HPDE6-E6E7 (cell line): ENCODE results near the gene MAST1.
"Not testable (repeated sequence)": the region's sequence is repeated elsewhere in the genome, so short reads cannot be mapped to it uniquely, and the experiment has no call there.

Source experiments
- DNase-seq: peaks from one replicate; pipeline ENCODE4 v3.0.0; 2011; ENCODE audit warnings: missing footprints; ENCODE audit errors: extremely low spot score

The MAST1 gene

DNA sequence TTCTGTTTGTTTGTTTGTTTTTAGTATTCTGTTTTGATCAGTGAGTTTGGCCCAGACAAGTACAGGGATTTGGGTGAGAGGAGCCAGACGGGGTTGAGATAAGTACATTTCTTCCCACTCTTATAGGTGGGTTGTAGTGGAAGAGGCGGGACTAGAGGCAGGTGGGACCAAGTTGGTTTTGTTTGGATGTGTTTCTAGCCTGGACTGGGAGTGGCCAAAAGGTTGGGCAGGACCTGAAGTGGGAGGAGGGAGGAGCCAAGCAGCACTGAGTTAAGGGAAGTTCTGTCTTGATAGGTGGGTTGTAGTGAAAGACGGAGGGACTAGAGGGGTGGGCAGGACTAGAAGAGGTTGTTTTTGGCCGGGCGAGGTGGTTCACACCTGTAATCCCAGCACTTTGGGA is 33.9 kb downstream of the MAST1 start:
- DNase-seq = no peak

DNA sequence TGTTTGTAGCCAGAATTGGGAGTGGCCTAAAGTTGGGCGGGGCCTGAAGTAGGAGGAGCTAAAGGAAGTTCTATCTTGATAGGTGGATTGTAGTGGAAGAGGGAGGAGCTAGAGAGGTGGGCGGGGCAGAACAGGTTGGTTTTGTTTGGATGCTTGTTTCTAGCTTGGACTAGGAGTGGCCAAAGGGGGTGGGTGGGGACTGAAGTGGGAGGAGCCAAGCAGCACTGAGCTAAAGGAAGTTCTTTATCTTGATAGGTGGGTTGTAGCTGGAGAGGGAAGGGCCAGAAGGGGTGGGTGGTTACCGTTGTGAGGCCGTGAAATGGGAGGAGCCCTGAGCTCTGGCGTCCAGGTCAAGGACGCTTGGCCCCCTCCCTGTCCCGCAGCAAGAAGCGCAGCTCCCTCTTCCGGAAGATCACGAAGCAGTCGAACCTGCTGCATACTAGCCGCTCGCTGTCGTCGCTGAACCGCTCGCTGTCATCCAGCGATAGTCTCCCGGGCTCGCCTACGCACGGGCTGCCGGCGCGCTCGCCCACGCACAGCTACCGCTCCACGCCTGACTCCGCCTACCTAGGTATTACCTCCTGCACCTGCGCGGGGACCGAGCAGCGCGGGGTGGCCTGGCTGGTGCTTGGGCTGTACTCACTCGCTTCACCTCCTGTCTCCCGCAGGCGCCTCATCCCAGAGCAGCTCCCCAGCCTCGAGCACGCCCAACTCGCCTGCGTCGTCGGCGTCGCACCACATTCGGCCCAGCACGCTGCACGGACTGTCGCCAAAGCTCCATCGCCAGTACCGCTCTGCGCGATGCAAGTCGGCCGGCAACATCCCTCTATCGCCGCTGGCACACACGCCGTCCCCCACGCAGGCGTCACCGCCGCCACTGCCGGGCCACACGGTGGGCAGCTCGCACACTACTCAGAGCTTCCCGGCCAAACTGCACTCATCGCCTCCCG is 34.9 kb downstream of the MAST1 start:
- DNase-seq = no peak

DNA sequence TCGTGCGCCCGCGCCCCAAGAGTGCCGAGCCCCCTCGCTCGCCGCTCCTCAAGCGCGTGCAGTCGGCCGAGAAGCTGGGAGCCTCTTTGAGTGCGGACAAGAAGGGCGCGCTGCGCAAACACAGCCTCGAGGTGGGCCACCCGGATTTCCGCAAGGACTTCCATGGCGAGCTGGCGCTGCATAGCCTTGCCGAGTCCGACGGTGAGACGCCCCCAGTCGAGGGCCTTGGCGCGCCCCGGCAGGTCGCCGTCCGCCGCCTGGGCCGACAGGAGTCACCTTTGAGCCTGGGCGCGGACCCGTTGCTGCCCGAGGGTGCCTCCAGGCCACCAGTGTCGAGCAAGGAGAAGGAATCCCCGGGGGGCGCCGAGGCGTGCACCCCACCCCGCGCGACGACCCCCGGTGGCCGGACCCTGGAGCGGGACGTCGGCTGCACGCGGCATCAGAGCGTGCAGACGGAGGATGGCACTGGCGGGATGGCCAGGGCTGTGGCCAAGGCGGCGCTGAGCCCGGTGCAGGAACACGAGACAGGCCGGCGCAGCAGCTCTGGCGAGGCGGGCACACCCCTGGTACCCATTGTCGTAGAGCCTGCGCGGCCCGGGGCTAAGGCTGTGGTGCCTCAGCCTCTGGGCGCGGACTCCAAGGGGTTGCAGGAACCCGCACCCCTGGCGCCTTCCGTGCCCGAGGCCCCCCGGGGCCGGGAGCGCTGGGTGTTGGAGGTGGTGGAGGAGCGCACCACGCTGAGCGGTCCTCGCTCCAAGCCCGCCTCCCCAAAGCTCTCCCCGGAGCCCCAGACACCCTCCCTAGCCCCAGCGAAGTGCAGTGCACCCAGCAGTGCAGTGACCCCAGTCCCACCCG is 35.8 kb downstream of the MAST1 start:
- no peak for DNase-seq

DNA sequence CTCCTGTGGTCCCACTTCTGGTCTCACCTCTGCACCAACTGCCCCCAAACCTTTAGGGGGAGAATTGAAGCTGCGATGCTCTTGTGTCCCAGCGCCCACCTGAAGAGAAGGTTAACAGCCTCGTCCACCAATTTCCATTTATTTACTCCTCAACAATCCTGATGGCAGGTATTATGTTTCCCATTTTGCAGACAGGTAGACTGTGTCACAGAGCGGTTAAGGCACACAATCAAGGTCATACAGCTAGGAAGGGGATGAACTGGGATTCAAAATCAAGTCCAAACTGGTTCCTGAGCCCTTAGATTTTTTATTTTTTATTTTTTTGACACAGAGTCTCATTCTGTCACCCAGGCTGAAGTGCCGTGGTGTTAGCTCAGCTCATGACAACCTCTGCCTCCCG is 36.8 kb downstream of the MAST1 start:
- no peak for DNase-seq

DNA sequence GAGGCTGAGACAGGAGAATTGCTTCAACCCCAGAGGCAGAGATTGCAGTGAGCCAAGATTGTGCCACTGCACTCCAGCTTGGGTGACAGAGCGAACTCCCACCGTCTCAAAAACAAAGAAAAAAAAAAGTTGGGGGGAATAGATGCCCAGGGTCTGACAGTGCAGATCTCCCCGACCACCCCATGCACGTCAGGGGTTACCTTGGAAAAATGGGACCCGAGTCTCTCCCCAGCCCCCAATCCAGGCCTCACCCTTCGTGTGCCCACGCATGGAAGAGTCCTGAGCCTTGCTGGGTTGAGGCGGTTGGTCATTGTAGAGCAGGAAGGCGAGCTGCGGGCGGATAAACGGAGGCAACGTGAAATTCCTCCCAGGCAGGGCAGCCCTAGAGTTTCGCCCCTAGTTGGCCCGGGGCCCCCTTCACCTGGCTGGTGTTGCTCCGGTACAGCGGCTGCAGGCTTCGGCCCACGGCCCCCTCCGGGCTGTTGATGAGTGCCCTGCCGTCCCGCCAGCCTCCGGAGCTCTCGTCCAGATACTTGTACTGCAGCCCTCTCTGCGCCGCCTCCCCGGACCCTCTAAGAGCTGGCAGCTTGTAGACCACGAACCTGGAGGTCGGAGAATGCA is 42.3 kb downstream of the MAST1 start:
- DNase-seq = no peak

DNA sequence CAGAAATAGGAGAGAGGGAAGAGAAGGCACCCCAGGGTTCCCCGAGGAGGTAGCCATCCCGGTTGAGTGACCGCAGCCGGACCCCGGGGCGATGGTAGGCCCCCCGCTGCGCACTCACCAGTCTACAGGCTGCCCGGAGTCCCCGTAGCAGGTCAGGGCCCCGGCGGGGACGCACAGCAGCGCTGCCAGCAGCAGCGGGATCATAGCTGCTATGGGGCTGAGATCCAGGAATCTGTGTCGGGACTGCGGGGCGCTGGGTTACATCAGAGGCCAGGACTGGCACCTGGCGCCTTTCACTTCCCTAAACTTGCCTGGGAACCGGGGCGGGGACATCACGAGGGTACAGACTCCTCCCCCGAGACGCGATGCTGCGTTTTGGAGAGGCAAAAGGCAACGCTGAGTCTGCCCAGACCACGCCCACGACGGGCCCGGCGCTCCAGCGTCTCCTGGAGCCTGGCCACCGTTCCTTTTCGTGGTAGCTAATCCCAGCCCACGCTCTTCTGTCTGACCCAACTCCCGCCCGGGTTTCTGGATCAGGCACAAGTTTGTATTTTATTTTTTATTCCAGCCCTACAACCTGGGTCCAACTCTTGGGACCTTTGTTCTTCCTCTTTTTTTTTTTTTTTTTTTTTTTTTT is 43.0 kb downstream of the MAST1 start, which contains the start of gene DNASE2:
Gene DNASE2 (minus strand): TSS at position 278 of the 637 bp plus-strand sequence. CDS start 74 bp downstream, at position 204.
- DNase-seq = peak; percentile 98

DNA sequence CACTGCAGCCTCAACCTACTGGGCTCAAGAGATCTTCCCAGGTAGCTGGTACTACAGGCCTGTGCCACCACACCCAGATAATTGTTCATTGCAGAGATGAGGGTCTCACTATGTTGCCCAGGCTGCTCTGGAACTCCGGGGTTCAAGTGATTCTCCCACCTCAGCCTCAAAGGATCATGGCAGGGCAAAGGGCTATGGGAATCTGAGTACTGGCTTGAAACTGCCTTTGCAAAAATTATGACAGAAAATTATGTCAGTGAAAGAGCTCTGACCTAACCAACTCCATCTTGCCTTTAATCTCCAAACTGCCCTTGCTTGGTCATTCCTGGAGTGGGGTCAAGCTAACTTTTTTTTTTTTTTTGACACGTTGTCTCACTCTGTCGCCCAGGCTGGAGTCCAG is 44.3 kb downstream of the MAST1 start:
- DNase-seq = no peak

DNA sequence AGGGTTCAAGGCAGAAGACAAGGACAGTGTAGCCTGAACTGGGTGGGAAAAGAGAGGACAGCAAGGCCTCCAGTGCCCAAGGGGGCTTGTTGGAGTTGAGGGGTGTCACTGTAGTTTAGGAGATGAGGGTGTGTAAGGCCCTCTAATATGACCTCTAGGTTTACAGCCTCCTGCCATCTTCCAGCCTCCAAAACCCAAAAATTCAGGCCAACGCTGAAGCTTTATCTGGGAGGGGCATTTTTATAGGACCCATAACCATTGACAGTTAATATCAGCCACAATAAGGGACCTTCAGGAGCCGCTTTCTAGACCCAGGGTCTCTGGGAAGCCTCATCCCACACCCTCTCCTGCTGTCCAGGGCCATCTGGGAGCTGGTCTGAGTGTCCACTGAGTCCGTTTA is 45.9 kb downstream of the MAST1 start:
- DNase-seq = no peak

DNA sequence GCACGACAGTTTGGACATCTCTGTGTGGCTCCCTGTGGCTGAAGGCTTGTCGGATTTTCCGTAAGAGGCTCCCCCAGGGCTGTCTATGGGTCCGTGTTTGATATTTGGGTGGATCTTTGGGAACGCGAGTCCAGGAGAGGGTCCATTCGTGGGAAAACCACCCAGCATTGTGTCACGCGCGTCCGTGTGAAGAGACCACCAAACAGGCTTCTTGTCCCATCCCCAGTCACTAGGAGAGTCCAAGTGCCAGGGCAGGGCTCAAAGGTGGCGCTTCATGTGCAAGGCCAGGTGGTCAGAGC is 46.3 kb downstream of the MAST1 start:
- DNase-seq = no peak

DNA sequence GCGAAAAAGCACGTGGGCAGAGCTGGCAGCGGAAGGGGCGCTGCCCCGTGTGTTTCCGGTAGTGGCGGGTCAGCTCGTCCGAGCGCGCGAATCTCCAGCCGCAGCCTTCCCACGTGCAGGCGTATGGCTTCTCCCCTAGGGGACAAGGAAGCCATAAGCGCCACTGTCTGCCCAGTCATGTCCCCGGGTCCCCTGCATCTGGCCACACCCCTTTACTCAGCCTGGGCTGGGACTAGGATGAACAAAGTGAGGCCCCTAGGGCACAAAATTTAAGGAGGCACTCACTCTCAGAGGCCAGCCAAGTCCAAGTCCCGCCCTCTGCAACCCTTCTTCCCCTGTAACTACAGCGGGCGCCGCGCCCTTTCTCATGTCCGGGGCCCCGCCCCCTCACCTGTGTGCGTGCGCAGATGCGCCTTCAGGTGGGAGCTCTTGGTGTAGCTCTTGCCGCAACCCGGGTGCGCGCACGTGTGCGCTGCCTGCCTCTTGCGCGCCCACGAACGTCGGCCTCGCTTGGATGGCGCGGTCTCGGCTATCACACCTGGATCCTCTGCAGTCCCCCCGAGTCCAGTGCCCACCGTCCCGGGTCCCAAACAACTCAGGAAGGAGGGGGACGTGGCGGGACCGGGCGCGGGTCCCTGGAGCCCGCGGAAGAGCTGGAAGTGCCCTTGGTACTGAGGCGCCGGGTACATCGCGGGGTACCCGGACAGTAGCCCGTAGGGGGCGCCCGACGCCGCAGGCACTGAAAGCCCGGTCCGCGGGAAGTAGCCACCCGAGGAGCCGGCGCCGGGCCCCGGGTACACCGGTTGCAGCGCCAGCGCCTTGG is 46.8 kb downstream of the MAST1 start:
- DNase-seq = no peak

DNA sequence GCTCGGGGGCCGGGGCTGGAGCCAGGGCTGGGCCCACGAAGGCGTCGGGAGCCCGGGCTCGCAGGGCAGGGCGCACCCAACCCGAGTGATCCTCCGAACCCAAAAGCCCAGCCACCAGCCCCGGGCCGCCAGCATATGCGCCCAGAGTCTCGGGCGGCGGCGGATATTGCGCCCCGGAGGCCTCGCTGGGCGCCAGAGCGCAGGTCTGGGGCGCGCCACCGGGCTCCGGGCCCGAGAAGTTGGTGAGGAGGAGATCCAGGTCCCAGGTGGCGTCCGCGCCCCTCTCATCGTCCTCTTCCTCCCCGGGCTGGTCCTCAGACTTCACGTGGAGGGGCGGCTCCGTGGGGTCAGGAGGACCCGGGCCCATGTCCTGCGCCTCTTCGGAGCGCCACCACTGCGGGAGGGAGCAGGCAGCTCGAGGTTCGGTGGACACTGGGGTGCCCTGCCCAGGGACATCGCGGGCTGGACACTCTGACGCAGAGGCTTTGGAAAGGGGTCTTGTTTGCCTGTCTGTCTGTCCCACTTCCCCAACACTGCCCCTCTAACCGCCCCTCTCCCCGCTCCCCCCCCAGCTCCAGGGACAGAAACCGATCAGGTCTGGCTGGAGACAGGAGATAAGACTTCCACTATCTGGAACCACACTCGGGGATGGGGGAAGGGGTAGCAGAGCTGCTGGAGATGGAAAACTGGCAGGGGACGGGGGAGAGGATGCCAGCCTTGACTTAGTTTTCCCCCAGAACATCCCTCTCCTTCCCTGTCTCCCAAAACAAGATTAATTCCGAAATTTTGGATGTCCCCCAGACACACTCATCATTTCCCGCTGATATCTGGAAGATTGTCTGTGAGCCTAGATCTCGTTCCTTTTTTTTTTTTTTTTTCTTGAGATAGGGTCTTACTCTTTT is 47.7 kb downstream of the MAST1 start:
- no peak for DNase-seq

DNA sequence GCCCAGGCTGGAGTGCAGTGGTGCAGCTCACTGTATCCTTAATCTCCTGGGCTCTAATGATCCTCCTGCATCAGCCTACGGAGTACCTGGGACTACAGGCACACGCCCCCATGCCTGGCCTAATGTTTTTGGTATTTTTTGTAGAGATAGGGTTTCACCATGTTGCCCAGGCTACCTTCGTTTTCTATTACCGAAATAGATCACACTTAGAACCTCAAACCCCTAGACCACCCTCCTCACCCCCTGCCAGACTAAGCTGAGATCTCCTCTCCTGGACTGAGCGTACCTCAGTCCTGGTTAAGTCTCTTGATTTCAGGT is 48.3 kb downstream of the MAST1 start:
- DNase-seq = no peak

DNA sequence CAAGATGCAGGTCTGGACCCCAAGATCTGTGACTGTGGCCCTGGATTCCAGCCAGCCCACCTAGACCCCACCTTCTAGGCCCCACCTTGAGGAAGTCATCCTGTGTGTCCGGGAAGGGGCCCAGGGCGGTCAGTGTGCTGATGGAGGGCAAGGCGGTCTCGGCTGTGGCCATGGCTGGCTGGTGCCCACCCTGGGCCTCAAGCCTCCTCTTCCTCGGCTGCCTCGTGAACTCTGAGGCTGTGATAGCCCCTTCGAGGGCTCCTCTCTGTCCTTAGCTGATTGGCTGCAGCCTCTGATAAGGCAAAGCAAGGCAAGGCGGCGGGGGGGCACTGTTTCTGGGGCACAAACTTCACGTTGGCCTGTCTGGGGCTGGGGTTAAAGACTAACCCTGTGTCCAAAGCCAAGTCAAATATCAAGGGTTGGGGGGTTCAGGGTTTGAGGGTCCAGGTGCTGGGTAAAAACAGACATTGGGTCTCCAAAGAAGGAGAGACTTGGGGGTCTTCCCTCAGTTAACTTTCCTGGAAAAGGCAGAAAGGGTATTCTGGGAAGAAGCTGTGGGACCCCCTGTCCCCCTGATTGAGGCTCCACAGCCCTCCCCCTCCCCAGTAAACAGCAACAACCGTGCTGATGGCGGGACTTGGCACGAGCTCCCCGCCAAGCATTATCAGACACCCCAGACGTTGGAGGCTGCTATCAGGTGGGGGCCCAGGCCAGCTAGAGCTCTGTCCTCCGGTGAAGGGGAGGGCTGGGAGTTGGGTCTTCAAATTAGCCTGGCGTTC is 48.8 kb downstream of the MAST1 start, which contains the start of gene KLF1:
Gene KLF1 (minus strand): TSS at position 233 of the 779 bp plus-strand sequence. CDS start 61 bp downstream, at position 172.
- DNase-seq = no peak

DNA sequence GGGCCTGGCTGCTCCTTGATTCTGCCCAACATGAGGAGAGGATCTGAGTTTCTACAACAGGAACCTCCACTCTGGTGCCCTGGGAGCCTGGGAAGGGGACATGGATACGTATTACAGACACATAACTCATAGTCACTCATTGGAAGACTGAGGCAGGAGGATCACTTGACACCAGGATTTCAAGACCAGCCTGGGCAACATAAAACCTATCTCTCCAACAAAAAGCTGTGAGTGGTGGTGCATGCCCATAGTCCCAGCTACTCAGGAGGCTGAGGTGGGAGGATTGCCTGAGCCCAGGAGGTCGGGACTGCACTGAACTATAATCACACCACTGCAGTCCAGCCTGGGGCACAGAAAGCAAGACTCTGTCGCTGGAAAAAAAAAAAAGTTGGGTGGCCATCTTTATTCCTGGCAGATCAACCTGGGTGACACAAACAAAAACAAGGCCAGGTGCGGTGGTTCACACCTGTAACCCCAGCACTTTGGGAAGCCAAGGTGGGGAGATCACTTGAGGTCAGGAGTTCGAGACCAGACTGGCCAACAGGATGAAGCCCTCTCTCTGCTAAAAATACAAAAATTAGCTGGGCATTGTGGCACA is 49.8 kb downstream of the MAST1 start:
- DNase-seq = no peak

DNA sequence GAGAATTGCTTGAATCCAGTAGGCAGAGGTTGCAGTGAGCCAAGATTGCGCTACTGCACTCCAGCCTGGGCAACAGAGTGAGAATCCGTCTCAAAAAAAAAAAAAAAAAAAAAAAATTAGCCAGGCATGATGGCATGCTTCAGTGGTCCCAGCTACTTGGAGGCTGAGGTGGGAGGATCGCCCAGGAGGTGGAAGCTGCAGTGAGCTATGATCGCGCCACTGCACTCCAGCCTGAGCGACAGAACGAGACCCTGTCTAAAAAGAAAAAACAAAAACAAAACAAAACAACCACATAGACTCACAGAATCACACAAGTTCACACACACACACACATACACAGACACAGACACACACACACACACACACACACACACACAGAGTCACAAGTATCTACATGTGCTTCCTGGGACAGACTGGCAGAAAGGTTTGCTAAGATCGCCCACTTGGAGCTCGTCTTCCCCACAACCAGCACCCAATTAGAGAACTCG is 52.0 kb downstream of the MAST1 start:
- not testable (repeated sequence) for DNase-seq

DNA sequence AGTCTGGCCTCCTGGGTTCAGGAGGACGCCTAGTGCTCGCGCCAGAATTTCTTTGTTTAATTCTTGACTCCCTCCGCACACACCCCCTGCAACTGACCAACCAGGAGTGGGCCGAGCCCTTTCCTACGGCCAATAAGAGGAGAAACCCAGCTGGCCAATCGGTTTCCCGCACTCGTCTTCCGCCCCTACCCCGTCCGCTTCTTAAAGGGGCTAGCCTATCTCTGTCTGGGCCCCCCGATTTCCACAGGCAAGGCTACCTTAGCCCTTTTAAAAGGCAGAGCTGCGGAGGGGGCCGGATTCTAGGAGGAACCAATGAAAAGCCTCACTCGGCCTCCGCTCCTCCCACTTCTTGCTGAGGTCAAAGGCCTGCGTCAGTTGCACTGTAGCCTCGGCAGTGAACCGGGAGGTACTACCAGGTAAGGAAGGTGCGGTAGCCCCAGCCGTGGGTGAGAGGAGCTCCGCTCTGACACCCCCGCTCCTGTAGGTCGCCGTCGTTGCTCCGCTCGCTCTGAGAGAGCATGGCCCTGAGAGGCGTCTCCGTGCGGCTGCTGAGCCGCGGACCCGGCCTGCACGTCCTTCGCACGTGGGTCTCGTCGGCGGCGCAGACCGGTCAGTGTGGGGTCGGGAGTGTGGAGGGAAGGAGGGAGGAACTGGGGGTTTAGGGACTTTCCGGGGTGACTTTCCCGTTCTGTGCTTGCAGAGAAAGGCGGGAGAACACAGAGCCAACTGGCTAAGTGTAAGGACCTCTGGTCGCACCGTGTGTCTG is 52.7 kb downstream of the MAST1 start, which contains the start of gene GCDH:
Gene GCDH (plus strand): TSS at position 374 of the 766 bp plus-strand sequence. CDS start 145 bp downstream, at position 519.
- DNase-seq = peak; percentile 99

DNA sequence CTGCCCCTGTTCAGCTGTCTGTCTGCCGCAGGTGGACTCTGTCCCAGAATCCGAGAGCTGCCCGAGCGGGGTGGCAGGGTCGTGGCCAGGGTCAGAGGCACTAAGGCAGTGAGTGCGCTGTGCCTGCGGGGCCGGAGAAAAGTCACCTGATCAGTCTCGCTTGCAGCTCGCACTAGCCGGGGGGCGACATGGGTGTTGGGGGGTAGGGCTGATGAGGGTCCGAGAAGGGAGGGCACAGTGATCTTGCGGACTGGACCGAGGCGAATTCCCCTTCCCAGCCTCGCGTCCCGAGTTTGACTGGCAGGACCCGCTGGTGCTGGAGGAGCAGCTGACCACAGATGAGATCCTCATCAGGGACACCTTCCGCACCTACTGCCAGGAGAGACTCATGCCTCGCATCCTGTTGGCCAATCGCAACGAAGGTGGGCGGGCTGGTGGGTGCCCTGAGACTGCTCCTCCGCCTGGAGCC is 53.3 kb downstream of the MAST1 start:
- no peak for DNase-seq
